ENCODE data around the gene KCTD19.
"Not testable (repeated sequence)": the region's sequence is repeated elsewhere in the genome, so short reads cannot be mapped to it uniquely, and the experiment has no call there.

Gene KCTD19

DNA sequence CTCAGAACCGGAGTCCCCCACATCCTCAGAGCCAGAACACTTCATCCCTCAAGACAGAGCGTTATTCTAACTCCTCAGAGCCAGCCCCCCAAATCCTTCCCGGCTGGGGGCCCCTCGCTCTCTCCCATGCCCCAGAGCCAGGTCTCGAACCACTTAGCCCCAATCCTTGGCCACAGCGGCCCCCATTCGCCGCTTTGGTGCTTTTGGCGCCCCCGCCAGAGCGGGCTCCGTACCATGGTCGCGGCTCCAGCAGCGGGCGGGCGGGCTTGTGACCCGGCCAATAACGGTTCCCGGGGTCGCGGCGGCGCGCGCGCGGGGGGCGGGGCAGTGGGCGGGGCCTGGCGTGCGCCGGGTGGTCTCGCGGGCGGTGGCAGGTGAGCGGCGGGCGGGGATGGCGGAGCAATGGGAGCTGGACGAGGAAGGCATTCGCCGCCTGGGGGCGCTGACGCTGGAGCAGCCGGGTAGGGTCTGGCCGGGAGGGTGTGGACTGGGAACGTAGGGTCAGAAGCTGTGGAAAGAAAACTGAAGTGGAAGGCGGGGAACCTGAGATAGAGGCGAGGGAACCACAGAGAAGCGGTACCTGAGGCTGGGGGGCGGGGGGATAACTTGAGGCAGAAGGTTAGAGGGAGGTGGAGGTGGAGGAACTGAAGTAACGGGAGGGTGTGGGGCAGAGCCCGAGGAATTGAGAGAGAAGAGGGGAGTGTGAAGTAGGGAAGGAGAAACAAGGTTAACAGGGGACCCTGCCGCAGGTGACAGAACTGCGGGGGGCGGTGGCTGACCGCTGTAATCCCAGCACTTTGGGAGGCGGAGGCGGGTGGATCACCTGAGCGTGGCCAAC lies at the start of gene KCTD19, which contains the start of gene LRRC36:
Gene KCTD19, minus strand, starts transcription at position 270 of the 838 bp plus-strand sequence. Its CDS starts 34 bp downstream, at position 236.
Gene LRRC36, plus strand, starts transcription at position 344 of the 838 bp plus-strand sequence. Its CDS starts 48 bp downstream, at position 392.
- Histone ChIP-seq H3K27ac (ENCODE audit: low read depth, low read length) (no peak within 1 kb of the TSS), H3K36me3 (ENCODE audit: control insufficient read depth in 5 of 5, insufficient read depth in 5 of 5, low read length in 5 of 5) (no peaks in the 10 kb centered on the region), H3K9ac (ENCODE audit: low read length in 5 of 5) (peak within 1 kb of the TSS in 3 of 5 donors; percentile 35 to 76 (median 68)), H3K9me3 (ENCODE audit: control insufficient read depth in 5 of 5, low read length in 5 of 5) (no peaks in the 10 kb centered on the region), H3K4me1 (ENCODE audit: control insufficient read depth in 5 of 5, insufficient read depth in 5 of 5, low read length in 5 of 5) (peaks cover 3 to 18% (median 13%) of the 10 kb centered on the region in 5 donors), H3K4me3 (ENCODE audit: low read depth in 1 of 5, low read length in 5 of 5) (peak within 1 kb of the TSS; percentile 45 to 71 (median 66)), H3K27me3 (ENCODE audit: control insufficient read depth in 5 of 5, insufficient read depth in 4 of 5, low read length in 5 of 5) (no peaks in the 10 kb centered on the region)

DNA sequence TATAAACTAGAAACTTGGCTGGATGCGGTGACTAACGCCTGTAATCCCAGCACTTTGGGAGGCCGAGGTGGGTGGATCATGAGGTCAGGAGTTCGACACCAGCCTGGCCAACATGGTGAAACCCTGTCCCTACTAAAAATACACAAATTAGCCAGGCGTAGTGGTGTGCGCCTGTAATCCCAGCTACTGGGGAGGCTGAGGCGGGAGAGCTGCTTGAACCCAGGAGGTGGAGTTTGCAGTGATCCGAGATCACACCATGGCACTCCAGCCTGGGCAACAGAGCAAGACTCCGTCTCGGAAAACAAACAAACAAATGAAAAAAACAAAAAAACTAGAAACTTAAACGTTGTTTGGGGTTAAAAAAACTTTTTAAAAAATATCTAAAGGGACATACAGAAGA lies 49.5 kb upstream of the KCTD19 start:
- not testable (repeated sequence) for H3K9ac ChIP-seq (ENCODE audit: low read length in 5 of 5); H3K4me1 ChIP-seq (ENCODE audit: control insufficient read depth in 5 of 5, insufficient read depth in 5 of 5, low read length in 5 of 5); H3K36me3 ChIP-seq (ENCODE audit: control insufficient read depth in 5 of 5, insufficient read depth in 5 of 5, low read length in 5 of 5); H3K27me3 ChIP-seq (ENCODE audit: control insufficient read depth in 5 of 5, insufficient read depth in 4 of 5, low read length in 5 of 5); H3K27ac ChIP-seq (ENCODE audit: low read depth, low read length); H3K4me3 ChIP-seq (ENCODE audit: low read depth in 1 of 5, low read length in 5 of 5); H3K9me3 ChIP-seq (ENCODE audit: control insufficient read depth in 5 of 5, low read length in 5 of 5)

- no peak overlapping the region for H3K4me3 ChIP-seq (ENCODE audit: low read depth in 1 of 5, low read length in 5 of 5)
- no peak overlapping the region for H3K27ac ChIP-seq (ENCODE audit: low read depth, low read length)
- no peaks in the 10 kb centered on the region for H3K9me3 ChIP-seq (ENCODE audit: control insufficient read depth in 5 of 5, low read length in 5 of 5)
- no peaks in the 10 kb centered on the region for H3K36me3 ChIP-seq (ENCODE audit: control insufficient read depth in 5 of 5, insufficient read depth in 5 of 5, low read length in 5 of 5)
- H3K9ac ChIP-seq (ENCODE audit: low read length in 5 of 5): no peak overlapping the region
- no peaks in the 10 kb centered on the region for H3K27me3 ChIP-seq (ENCODE audit: control insufficient read depth in 5 of 5, insufficient read depth in 4 of 5, low read length in 5 of 5)
- no peaks in the 10 kb centered on the region for H3K4me1 ChIP-seq (ENCODE audit: control insufficient read depth in 5 of 5, insufficient read depth in 5 of 5, low read length in 5 of 5)
These were observed 46.1 kb upstream of the KCTD19 start for GRCh38 chr16:67372664-67373063.

- Histone ChIP-seq H3K36me3 (ENCODE audit: control insufficient read depth in 5 of 5, insufficient read depth in 5 of 5, low read length in 5 of 5) (no peaks in the 10 kb centered on the region), H3K4me1 (ENCODE audit: control insufficient read depth in 5 of 5, insufficient read depth in 5 of 5, low read length in 5 of 5) (no peaks in the 10 kb centered on the region), H3K4me3 (ENCODE audit: low read depth in 1 of 5, low read length in 5 of 5) (no peak overlapping the region), H3K9ac (ENCODE audit: low read length in 5 of 5) (no peak overlapping the region), H3K9me3 (ENCODE audit: control insufficient read depth in 5 of 5, low read length in 5 of 5) (no peaks in the 10 kb centered on the region), H3K27me3 (ENCODE audit: control insufficient read depth in 5 of 5, insufficient read depth in 4 of 5, low read length in 5 of 5) (no peaks in the 10 kb centered on the region), H3K27ac (ENCODE audit: low read depth, low read length) (no peak overlapping the region)
These were observed 44.1 kb upstream of the KCTD19 start for GRCh38 chr16:67370661-67371060.

DNA sequence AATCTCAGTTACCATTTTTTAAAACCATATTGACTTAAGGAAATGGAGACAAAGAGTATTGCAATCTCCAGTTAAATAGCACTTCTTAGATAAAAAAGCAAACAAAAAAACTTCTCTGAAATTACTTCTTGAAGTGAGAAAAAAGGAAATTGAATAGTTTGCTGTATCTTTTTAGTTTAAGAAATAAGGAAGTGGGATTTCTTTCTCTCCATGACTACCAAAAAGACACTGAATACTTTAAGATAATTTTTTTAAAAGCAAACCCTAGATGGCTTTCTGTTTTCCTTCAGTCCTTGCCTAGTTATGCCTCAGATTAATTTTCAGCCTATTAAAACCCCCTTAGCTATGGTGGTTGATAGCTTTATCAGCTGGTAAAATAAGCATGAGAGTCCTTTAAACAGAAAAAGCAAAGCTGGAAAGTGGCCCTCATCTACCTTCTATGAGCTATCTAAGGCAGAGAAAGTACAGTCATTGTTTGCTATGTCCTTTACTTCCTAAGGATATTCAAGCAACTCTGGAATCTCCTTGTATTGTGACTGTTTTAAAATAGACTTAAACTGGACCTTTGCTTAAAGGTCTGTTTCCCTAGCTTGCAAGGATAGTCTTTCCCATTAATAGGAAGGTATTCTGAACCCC lies 38.2 kb upstream of the KCTD19 start:
- Histone ChIP-seq H3K27ac (ENCODE audit: low read depth, low read length) (no peak overlapping the region), H3K9me3 (ENCODE audit: control insufficient read depth in 5 of 5, low read length in 5 of 5) (no peaks in the 10 kb centered on the region), H3K9ac (ENCODE audit: low read length in 5 of 5) (no peak overlapping the region), H3K4me1 (ENCODE audit: control insufficient read depth in 5 of 5, insufficient read depth in 5 of 5, low read length in 5 of 5) (peaks cover 0 to 8% (median 0%) of the 10 kb centered on the region in 5 donors), H3K36me3 (ENCODE audit: control insufficient read depth in 5 of 5, insufficient read depth in 5 of 5, low read length in 5 of 5) (no peaks in the 10 kb centered on the region), H3K27me3 (ENCODE audit: control insufficient read depth in 5 of 5, insufficient read depth in 4 of 5, low read length in 5 of 5) (no peaks in the 10 kb centered on the region), H3K4me3 (ENCODE audit: low read depth in 1 of 5, low read length in 5 of 5) (no peak overlapping the region)

DNA sequence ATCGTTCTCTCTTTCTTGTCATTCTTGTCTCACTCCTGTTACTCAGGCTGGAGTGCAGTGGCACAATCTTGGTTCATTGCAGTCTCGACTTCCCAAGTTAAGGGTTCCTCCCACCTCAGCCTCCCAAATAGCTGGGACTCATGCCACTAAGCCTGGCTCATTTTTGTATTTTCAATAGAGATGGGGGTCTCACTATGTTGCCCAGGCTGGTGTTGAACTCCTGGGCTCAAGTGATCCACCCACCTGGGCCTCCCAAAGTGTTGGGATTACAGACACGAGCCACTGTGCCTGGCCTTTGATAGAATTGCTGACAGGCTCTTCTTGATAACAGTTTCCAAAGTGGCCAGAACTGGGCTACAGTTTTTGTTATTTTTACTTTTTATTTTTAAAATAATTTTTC lies 34.5 kb upstream of the KCTD19 start:
- Histone ChIP-seq H3K9me3 (ENCODE audit: control insufficient read depth in 5 of 5, low read length in 5 of 5) (no peaks in the 10 kb centered on the region), H3K27ac (ENCODE audit: low read depth, low read length) (no peak overlapping the region), H3K27me3 (ENCODE audit: control insufficient read depth in 5 of 5, insufficient read depth in 4 of 5, low read length in 5 of 5) (peaks cover 0 to 4% (median 0%) of the 10 kb centered on the region in 5 donors), H3K9ac (ENCODE audit: low read length in 5 of 5) (no peak overlapping the region), H3K4me1 (ENCODE audit: control insufficient read depth in 5 of 5, insufficient read depth in 5 of 5, low read length in 5 of 5) (peaks cover 0 to 8% (median 0%) of the 10 kb centered on the region in 5 donors), H3K36me3 (ENCODE audit: control insufficient read depth in 5 of 5, insufficient read depth in 5 of 5, low read length in 5 of 5) (no peaks in the 10 kb centered on the region), H3K4me3 (ENCODE audit: low read depth in 1 of 5, low read length in 5 of 5) (no peak overlapping the region)

- H3K9ac ChIP-seq (ENCODE audit: low read length in 5 of 5); H3K27me3 ChIP-seq (ENCODE audit: control insufficient read depth in 5 of 5, insufficient read depth in 4 of 5, low read length in 5 of 5); H3K9me3 ChIP-seq (ENCODE audit: control insufficient read depth in 5 of 5, low read length in 5 of 5); H3K36me3 ChIP-seq (ENCODE audit: control insufficient read depth in 5 of 5, insufficient read depth in 5 of 5, low read length in 5 of 5); H3K4me3 ChIP-seq (ENCODE audit: low read depth in 1 of 5, low read length in 5 of 5); H3K27ac ChIP-seq (ENCODE audit: low read depth, low read length); H3K4me1 ChIP-seq (ENCODE audit: control insufficient read depth in 5 of 5, insufficient read depth in 5 of 5, low read length in 5 of 5): not testable (repeated sequence)
These were observed 33.2 kb upstream of the KCTD19 start for GRCh38 chr16:67359540-67360269.

- H3K9ac ChIP-seq (ENCODE audit: low read length in 5 of 5): no peak overlapping the region
- no peaks in the 10 kb centered on the region for H3K4me1 ChIP-seq (ENCODE audit: control insufficient read depth in 5 of 5, insufficient read depth in 5 of 5, low read length in 5 of 5)
- H3K27me3 ChIP-seq (ENCODE audit: control insufficient read depth in 5 of 5, insufficient read depth in 4 of 5, low read length in 5 of 5): peaks cover 0 to 4% (median 0%) of the 10 kb centered on the region in 5 donors
- H3K4me3 ChIP-seq (ENCODE audit: low read depth in 1 of 5, low read length in 5 of 5): no peak overlapping the region
- no peaks in the 10 kb centered on the region for H3K9me3 ChIP-seq (ENCODE audit: control insufficient read depth in 5 of 5, low read length in 5 of 5)
- no peak overlapping the region for H3K27ac ChIP-seq (ENCODE audit: low read depth, low read length)
- no peaks in the 10 kb centered on the region for H3K36me3 ChIP-seq (ENCODE audit: control insufficient read depth in 5 of 5, insufficient read depth in 5 of 5, low read length in 5 of 5)
These were observed 31.0 kb upstream of the KCTD19 start for GRCh38 chr16:67357561-67357960.

DNA sequence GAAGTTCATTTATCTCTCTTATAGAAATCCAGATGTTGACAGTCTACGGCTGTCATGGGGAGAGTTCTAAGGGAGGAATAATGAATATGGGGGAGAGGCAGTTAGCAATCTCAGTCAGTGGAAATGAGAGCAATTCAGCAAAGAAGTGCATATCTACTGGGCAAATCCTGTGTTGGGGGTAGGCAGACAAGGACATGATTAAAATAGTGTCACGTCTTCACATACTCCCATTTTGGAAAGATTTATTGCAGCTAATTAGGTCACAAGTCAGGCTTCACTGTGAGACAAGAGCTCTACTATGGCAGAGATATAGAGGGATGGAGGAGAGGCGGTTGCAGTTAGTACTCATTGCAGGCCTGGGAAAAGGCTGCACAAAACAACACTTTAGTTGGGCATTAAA lies 29.9 kb upstream of the KCTD19 start:
- no peaks in the 10 kb centered on the region for H3K36me3 ChIP-seq (ENCODE audit: control insufficient read depth in 5 of 5, insufficient read depth in 5 of 5, low read length in 5 of 5)
- no peak overlapping the region for H3K9ac ChIP-seq (ENCODE audit: low read length in 5 of 5)
- no peaks in the 10 kb centered on the region for H3K9me3 ChIP-seq (ENCODE audit: control insufficient read depth in 5 of 5, low read length in 5 of 5)
- peaks cover 0 to 4% (median 0%) of the 10 kb centered on the region in 5 donors for H3K27me3 ChIP-seq (ENCODE audit: control insufficient read depth in 5 of 5, insufficient read depth in 4 of 5, low read length in 5 of 5)
- H3K4me1 ChIP-seq (ENCODE audit: control insufficient read depth in 5 of 5, insufficient read depth in 5 of 5, low read length in 5 of 5): no peaks in the 10 kb centered on the region
- H3K4me3 ChIP-seq (ENCODE audit: low read depth in 1 of 5, low read length in 5 of 5): no peak overlapping the region
- no peak overlapping the region for H3K27ac ChIP-seq (ENCODE audit: low read depth, low read length)

DNA sequence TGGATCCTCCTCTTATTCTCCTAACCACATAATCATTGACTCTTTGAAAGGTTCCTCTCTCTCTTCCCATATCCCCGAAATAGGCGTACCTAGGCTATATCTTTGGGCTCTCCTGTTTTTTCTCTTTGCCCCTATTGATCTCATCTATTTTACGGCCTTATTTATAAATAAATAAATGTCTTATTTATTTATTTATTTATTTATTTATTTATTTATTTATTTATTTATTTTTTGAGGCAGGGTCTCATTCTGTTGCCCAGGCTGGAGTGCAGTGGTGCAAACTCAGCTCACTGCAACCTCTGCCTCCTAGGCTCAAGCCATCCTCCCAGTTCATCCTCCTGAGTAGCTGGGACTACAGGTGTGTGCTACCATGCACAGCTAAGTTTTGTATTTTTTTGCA lies 25.9 kb upstream of the KCTD19 start:
- H3K4me1 ChIP-seq (ENCODE audit: control insufficient read depth in 5 of 5, insufficient read depth in 5 of 5, low read length in 5 of 5); H3K27me3 ChIP-seq (ENCODE audit: control insufficient read depth in 5 of 5, insufficient read depth in 4 of 5, low read length in 5 of 5); H3K4me3 ChIP-seq (ENCODE audit: low read depth in 1 of 5, low read length in 5 of 5); H3K9ac ChIP-seq (ENCODE audit: low read length in 5 of 5); H3K36me3 ChIP-seq (ENCODE audit: control insufficient read depth in 5 of 5, insufficient read depth in 5 of 5, low read length in 5 of 5); H3K27ac ChIP-seq (ENCODE audit: low read depth, low read length); H3K9me3 ChIP-seq (ENCODE audit: control insufficient read depth in 5 of 5, low read length in 5 of 5): not testable (repeated sequence)

Measured in subcutaneous abdominal adipose tissue (tissue), 5 donors.